Skeletal muscle satellite cell (primary cell): ENCODE results near the gene GJC2. TPM values are rescaled to one million over a fixed set of nuclear protein-coding genes. Genes with fewer than 3 reads are reported as not detected.

Experiments used
- H3K27me3 ChIP-seq: 2 replicates; pipeline ENCODE4 v1.7.0; 2013; ENCODE audit warnings: low read length; ENCODE audit not compliant: control insufficient read depth, insufficient read depth
- H3K36me3 ChIP-seq: 2 replicates; pipeline ENCODE4 v1.7.0; 2013; ENCODE audit warnings: mild to moderate bottlenecking, control low read depth, low read length; ENCODE audit not compliant: insufficient read depth
- H3K4me1 ChIP-seq: 2 replicates; pipeline ENCODE4 v1.7.0; 2013; ENCODE audit warnings: low read length; ENCODE audit not compliant: control insufficient read depth, insufficient read depth
- H3K4me2 ChIP-seq: 2 replicates; pipeline ENCODE4 v1.7.0; 2013; ENCODE audit warnings: mild to moderate bottlenecking, low read length
- H3K4me3 ChIP-seq: 2 replicates; pipeline ENCODE4 v1.7.0; 2013; ENCODE audit warnings: low read length
- H3K9ac ChIP-seq: 2 replicates; pipeline ENCODE4 v1.7.0; 2013; ENCODE audit warnings: mild to moderate bottlenecking, low read depth, low read length, moderate library complexity
- H3K9me3 ChIP-seq: replicated peaks from 2 replicates; pipeline ENCODE4 v1.7.0; 2013; ENCODE audit warnings: mild to moderate bottlenecking, control low read depth, low read length
- total RNA-seq: library from RNA; depleted of rRNA; stranded (reverse); fragments of >200 nt; gene quantifications from 2 replicates; pipeline ENCODE4 v1.2.3, GENCODE V29; 2012; rRNA removed

GJC2 gene
- total RNA-seq: 1.3 and 1.5 TPM in 2 replicates

DNA sequence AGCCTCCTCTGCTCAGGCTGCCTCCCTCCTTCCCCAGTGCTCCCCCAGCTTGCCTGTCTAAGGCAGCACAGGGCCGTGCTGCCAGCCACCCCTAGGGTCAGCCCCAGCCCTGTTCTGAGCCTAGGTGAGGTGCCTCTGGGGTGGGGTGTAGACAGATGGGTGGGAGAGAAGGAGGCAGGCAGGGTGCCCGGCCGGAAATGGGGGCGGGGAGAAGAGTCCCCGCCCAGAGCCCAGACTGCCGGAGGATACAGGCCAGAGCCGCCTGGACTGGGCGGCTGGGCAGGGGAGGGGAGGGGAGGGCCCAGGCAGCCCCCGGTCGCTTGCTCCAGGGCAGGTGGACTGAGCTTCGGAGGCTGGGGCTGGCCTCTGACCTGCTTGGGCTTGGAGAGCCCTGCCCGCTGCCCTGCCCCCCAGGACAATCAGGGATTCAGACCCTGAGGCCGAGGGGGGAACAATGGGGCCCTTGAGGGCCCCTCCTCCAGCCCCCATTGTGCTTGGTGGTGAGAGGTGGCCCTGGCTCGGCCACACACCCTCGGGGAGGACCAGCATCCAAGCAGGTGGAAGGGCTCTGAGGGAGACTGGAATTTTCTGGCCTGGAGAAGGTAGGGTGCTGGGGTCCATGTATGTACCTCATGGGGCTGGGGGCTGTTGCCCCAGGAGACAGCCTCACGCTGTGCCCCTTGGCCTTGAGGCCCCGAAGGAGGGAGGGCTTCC lies at the start of gene GJC2:
TSS of gene GJC2 (plus strand) at position 525 of the 714 bp plus-strand sequence. CDS start 7,829 bp downstream, outside the sequence.
- Histone ChIP-seq H3K9ac (peak within 1 kb of the TSS; percentile 31), H3K4me2 (peak within 1 kb of the TSS; percentile 26), H3K9me3 (no peaks in the 10 kb centered on the region), H3K27me3 (no peaks in the 10 kb centered on the region), H3K36me3 (peaks cover 48% of the 10 kb centered on the region), H3K4me3 (no peak within 1 kb of the TSS), H3K4me1 (peaks cover 33% of the 10 kb centered on the region)

DNA sequence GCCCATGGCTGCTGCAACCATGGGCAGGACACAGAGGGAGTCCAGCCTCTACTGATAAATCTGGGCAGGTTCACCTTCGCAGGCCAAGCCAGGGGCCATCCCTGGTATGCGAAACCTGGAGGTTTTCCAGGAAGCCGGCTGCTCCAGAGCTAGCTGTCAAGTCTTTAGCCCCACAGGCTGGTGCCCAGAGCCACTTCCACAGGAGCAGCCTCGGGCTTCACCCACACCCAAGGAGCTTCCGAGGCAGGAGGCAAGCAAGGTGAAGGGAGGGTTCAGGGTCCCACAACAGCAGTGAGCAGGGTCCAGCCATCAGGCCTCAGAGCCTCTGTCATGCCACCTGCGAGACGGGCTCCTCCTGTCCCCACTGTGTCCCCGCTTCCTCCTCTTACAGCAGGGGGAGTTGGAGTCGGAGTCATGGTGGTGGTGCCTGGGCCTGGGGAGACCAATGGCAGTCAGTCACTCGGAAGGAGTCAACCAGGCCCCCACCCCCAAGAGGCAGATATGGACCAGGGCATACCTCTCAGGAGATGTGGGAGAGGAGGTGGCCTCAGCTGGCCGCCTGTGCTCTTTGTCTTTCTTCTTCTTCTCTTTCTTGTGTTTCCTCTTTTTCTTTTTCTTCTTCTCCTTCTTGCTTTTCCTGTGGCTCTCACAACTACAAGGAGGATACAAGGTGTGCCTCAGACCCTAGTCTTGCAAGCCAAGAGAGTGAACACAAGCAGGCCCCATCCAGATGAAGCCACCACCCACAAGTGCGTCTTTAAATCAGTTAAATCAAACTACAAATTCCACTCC lies 48.7 kb upstream of the GJC2 start:
- peaks cover 15% of the 10 kb centered on the region for H3K4me1 ChIP-seq
- no peak overlapping the region for H3K9ac ChIP-seq
- no peaks in the 10 kb centered on the region for H3K27me3 ChIP-seq
- peak overlapping the region; percentile 95 for H3K4me3 ChIP-seq
- H3K9me3 ChIP-seq: no peaks in the 10 kb centered on the region
- H3K4me2 ChIP-seq: peak overlapping the region; percentile 96
- H3K36me3 ChIP-seq: peaks cover 50% of the 10 kb centered on the region

DNA sequence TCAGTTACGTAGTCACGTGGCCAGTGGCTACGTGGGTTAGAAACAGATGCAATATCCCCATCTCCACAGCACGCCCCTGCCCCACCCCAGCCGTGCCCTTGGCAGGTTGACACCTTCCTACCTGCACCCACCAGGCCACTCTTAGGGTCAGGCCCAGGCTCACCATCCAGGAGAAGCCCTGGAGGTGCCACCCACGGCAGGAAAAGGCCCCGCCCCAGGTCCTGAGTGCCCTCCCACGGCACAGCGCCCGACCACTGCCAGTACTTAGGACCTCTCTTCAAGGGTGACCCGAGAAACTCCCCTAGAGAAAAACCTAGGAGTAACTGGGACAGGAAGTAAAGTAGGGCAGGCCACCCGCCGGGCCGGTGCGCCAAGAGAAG lies 48.1 kb upstream of the GJC2 start:
- H3K4me1 ChIP-seq: peaks cover 15% of the 10 kb centered on the region
- peak overlapping the region; percentile 96 for H3K4me2 ChIP-seq
- H3K27me3 ChIP-seq: no peaks in the 10 kb centered on the region
- H3K9me3 ChIP-seq: no peaks in the 10 kb centered on the region
- H3K4me3 ChIP-seq: peak overlapping the region; percentile 95
- H3K36me3 ChIP-seq: peaks cover 49% of the 10 kb centered on the region
- peak overlapping the region; percentile 82 for H3K9ac ChIP-seq

DNA sequence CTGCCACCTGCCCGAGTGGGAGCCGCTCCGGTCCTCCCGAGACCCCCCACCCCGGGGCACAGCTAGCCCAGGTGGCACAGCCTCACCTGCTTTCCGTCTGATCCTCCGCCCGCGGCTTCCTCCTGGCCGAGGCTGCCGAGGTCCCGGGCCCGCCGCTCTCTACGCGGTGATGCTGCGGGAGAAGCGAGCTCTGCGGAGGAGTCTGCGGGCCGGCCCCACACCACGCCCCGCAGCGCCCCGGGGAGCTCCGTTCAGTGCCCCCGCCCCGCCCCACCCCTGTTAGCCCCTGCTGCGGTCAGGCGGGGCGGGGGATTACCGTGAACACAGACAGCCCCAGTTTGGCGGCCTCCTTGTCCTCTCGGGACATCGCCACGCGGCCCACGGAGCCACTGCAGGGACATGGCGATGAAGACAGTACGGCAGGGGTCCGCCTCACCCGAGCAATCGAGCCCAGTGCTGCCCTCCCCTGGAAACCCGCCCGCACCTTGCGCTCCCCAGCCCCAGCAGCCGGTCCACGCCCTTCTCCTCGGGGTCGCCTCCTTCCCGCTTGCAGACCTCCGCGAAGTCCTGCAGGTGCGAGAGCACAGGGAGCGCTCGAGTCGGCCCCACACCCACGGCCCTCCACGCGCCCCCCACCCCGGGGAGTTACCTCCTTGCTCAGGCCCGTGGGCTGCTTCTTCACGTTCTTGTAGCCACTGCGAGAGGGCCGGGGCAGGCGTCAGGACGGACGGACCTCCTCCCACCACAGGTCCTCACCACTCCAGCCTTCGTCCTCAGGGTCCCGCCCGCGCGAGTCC lies 47.5 kb upstream of the GJC2 start:
- Histone ChIP-seq H3K9me3 (no peaks in the 10 kb centered on the region), H3K36me3 (peaks cover 47% of the 10 kb centered on the region), H3K27me3 (no peaks in the 10 kb centered on the region), H3K4me3 (peak overlapping the region; percentile 95), H3K9ac (peak overlapping the region; percentile 82), H3K4me2 (peak overlapping the region; percentile 96), H3K4me1 (peaks cover 15% of the 10 kb centered on the region)

DNA sequence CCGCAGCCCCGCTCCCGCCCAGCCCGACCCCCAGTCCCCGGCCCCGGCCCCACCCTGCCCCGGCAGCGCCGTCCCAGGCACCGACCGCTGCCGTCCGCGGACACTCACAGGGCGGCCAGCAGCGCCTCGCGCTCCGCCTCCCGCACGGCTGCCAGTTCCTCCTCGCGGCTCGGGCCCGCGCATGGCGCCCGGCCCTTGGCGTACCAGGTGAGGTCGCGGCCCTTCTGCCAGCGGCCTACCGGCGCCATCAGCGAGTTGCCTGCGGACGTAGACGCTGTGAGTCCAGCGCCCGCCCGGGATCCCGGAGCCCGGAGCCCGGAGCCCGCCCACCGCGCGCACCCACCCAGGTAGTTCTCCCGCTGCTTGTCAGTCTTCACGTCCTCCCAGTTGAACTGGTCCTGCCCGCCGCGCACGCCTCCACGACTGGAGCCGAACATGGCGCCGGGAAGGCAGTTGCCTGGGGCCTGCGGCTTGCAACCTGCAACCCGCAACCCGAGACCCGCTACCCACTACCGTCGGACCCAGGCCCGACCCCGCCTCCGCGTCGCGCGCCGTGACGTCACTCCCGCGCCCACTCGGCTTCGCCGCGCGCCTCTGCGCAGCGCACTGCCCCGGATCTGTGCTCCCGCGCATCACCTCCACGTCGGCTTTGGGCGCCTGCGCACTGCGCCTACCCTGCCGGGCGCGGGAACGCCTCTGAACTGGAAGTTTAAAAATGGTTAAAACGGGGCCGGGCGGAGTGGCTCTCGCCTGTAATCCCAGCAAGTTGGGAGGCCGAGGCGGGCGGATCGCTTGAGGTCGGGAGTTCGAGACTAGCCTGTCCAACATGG lies 46.7 kb upstream of the GJC2 start, which contains the start of gene C1orf35:
TSS of gene C1orf35 (minus strand) at position 535 of the 830 bp plus-strand sequence. CDS start at position 437, 98 bp downstream.
- peak within 1 kb of the TSS; percentile 82 for H3K9ac ChIP-seq
- no peaks in the 10 kb centered on the region for H3K9me3 ChIP-seq
- peak within 1 kb of the TSS; percentile 96 for H3K4me2 ChIP-seq
- peaks cover 39% of the 10 kb centered on the region for H3K36me3 ChIP-seq
- H3K27me3 ChIP-seq: no peaks in the 10 kb centered on the region
- peaks cover 15% of the 10 kb centered on the region for H3K4me1 ChIP-seq
- peak within 1 kb of the TSS; percentile 95 for H3K4me3 ChIP-seq

DNA sequence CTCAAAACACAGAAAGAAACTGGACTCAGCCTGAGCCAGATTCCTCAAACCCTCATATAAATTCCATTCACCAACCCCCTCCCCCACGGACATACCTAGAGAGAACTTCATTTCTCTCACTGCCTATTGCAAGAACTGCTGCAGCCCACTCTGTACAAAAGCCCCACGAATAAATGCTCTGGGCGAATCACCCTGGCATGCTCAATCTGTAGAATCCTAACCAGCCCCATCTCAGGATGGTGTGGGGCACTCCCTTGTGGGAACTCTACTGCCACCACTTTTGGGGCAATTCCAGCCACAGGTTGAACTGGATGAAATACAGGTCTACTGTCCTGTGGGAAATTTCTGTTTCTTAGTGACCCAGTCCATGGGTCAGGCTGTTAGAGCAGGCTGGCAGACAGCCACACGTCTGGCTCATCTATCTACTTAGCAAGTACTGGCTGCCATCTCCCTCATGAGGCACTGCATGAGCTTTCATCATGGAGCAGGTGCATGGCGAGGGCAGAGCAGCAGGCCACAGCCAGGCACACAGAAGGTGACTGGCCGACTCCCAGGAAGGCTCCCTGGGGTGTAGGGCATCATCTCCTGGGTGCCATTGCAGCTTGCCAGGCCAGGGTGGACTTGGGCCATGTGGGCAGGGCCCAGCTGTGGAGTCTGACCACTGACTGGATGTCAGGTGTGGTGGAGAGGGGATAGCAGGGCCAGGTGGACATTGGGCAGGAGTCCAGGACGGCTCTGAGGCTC lies 45.0 kb upstream of the GJC2 start:
- H3K36me3 ChIP-seq: peaks cover 22% of the 10 kb centered on the region
- H3K9ac ChIP-seq: no peak overlapping the region
- no peaks in the 10 kb centered on the region for H3K9me3 ChIP-seq
- H3K27me3 ChIP-seq: no peaks in the 10 kb centered on the region
- H3K4me1 ChIP-seq: peaks cover 22% of the 10 kb centered on the region
- no peak overlapping the region for H3K4me3 ChIP-seq
- no peak overlapping the region for H3K4me2 ChIP-seq

DNA sequence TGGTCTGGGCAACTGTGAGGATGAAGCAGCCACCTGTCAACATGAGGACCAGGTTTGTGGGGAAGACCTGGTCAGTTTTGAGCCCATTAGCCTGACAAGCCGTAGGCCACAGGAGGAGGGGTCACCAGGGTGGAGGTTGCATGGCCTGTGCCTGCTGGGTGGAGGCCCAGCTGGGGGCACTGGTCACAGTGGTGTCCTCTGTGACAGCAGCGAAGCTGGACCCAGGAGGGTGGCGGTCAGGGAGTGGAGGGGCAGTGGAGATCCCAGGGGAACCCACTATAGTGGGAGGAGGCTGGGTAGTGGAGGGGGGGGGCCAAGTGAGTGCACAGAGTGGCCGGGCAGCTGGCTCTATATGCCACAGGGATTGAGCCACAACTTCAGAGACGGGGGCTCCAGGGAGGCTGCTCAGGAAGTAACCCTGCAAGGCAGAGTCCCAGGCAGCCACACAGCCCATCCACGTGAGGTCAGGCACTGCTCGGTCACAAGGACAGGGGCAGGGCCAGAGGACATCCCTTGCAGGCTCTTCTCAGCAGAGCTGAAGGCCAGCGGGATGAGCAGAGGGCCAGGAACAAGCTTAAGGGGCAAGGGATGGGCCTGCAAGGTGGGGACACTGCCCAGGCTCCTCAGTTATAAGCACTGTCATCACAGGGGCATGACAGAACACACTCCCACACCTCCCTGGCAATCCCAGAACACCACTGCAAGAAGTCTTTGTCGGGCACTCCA lies 44.3 kb upstream of the GJC2 start:
- H3K9ac ChIP-seq: no peak overlapping the region
- peaks cover 25% of the 10 kb centered on the region for H3K4me1 ChIP-seq
- no peaks in the 10 kb centered on the region for H3K27me3 ChIP-seq
- H3K36me3 ChIP-seq: peaks cover 14% of the 10 kb centered on the region
- H3K4me2 ChIP-seq: no peak overlapping the region
- no peak overlapping the region for H3K4me3 ChIP-seq
- H3K9me3 ChIP-seq: no peaks in the 10 kb centered on the region

DNA sequence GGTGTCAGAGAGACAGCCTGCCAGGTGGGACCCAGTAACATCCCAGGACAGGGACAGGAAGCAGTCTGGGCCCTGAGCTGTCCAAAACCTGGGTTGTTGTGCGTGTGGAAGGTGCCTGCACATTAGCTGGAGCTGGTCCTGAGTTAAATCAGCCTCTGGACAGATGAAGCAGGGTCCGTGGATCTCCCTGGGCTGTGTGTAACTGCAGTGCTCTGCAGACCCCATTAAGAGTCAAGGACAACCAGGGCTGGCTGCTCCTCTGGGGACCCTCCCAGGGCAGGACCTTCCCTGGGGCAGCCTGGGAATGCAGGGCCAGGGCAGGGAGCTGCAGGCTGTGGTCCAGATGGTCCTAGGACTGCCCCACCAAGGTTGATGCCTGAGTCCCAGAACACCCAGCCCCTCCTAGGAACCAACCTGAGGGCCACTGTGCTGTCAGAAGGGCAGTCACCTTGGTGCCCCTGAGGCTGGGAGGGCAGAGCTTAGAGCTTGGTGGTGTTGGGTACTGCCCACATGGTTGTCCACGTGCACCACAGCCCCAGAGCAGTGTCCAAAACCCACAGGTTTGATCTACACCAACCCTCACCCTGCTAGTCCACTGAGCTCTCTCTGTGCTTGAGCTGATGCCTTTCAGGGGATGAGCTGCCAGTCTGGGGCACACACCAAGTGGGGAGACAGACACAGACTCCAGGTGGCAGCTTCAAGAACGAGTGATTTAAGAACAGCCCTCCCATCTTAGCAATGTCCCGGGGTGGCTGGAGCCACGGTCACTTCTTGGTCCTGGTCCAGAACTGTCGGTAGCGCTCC lies 43.5 kb upstream of the GJC2 start:
- H3K36me3 ChIP-seq: peaks cover 7% of the 10 kb centered on the region
- no peak overlapping the region for H3K4me2 ChIP-seq
- no peak overlapping the region for H3K9ac ChIP-seq
- peaks cover 25% of the 10 kb centered on the region for H3K4me1 ChIP-seq
- no peaks in the 10 kb centered on the region for H3K27me3 ChIP-seq
- H3K4me3 ChIP-seq: no peak overlapping the region
- H3K9me3 ChIP-seq: no peaks in the 10 kb centered on the region

DNA sequence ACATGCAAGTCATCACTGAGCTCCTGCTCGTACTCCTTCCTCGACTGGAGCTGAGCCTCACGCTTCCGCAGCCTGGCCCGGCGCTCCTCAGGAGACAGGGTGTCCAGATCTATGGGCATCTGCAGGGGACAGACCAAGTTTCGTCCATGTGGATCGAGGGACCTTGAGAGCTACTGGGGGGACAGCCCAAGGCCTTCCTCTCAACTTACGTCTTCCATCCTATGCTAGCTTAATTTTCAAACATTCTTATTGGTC lies 43.0 kb upstream of the GJC2 start:
- Histone ChIP-seq H3K9me3 (no peaks in the 10 kb centered on the region), H3K4me2 (no peak overlapping the region), H3K4me3 (no peak overlapping the region), H3K9ac (no peak overlapping the region), H3K4me1 (peaks cover 23% of the 10 kb centered on the region), H3K27me3 (no peaks in the 10 kb centered on the region), H3K36me3 (peaks cover 7% of the 10 kb centered on the region)
